GM12878 (cell line): ENCODE results near the gene PPARD. TPM values are rescaled to one million over a fixed set of nuclear protein-coding genes. Genes with fewer than 3 reads are reported as not detected.

Experiments used
- ATAC-seq: fragments of 200-7000 bp; cut with Tn5 transposase; 3 replicates; pipeline ENCODE4 v1.9.1; 2020; ENCODE audit warnings: mild to moderate bottlenecking, moderate library complexity
- BruUV-seq: library from RNA; stranded (reverse); fragments of 400-500 nt; replicated peaks from 2 replicates; lab custom pipeline; 2021; lab: Mats Ljungman, UMichigan
- CTCF ChIA-PET: fragments of 300-600 bp; sonication (Branson Sonifier 250); formaldehyde crosslinking; extraction: SDS; loops from one replicate; lab custom pipeline; 2021; ENCODE audit warnings: inconsistent platforms; lab: Yijun Ruan, JAX
- POLR2A ChIA-PET: fragments of 350-600 bp; formaldehyde crosslinking; extraction: SDS; loops from one replicate; lab custom pipeline; 2021; ENCODE audit warnings: inconsistent platforms; lab: Charles Lee
- RAD21 ChIA-PET: fragments of 300-600 bp; sonication (Branson Sonifier 250); formaldehyde crosslinking; loops from one replicate; lab custom pipeline; 2023; ENCODE audit warnings: antibody characterized with exemption; ENCODE audit not compliant: unreplicated experiment; lab: Charles Lee
- SMC1A ChIA-PET: fragments of 300-600 bp; sonication (Branson Sonifier 250); formaldehyde crosslinking; loops from one replicate; lab custom pipeline; 2023; ENCODE audit not compliant: unreplicated experiment, uncharacterized antibody; lab: Charles Lee
- DNase-seq: peaks from one replicate; pipeline ENCODE4 v3.0.0-alpha.2; 2011; ENCODE audit warnings: low read depth, low spot score
- FAIRE-seq: peaks from 3 replicates; lab custom pipeline; 2011; peaks lifted over from hg19 to GRCh38; lab: Jason Lieb, UNC
- H2AFZ ChIP-seq: 2 replicates; pipeline ENCODE4 v1.6.0; 2011; ENCODE audit warnings: low read depth, low read length, control low read depth; ENCODE audit not compliant: control insufficient read depth
- H3K27ac ChIP-seq: 2 replicates; pipeline ENCODE4 v1.5.1; 2011; ENCODE audit warnings: control low read depth; ENCODE audit not compliant: control insufficient read depth, insufficient read depth
- H3K27me3 ChIP-seq, 2 experiments: replicated peaks in 1 of 2; 2 replicates each; pipeline versions ENCODE4 v1.6.0 to v1.6.1; 2011; ENCODE audit warnings: low read length in 1 of 2; ENCODE audit not compliant: control insufficient read depth in 2 of 2, insufficient read depth in 2 of 2
- H3K36me3 ChIP-seq, 2 experiments: 2 replicates each; pipeline ENCODE4 v1.5.1; 2011; ENCODE audit warnings: low read length in 1 of 2; ENCODE audit not compliant: control insufficient read depth in 2 of 2, insufficient read depth in 2 of 2
- H3K4me1 ChIP-seq: 2 replicates; pipeline ENCODE4 v1.6.1; 2011; ENCODE audit warnings: mild to moderate bottlenecking, low read length, moderate library complexity, mixed read lengths; ENCODE audit not compliant: control insufficient read depth, insufficient read depth
- H3K4me2 ChIP-seq: 2 replicates; pipeline ENCODE4 v1.6.0; 2011; ENCODE audit warnings: control low read depth; ENCODE audit not compliant: control insufficient read depth, insufficient read depth
- H3K4me3 ChIP-seq: fragments of 200-600 bp; sonication (generic); 2 replicates; pipeline ENCODE4 v1.5.1; 2016
- H3K79me2 ChIP-seq: 2 replicates; pipeline ENCODE4 v1.6.0; 2011; ENCODE audit warnings: low read length; ENCODE audit not compliant: control insufficient read depth, insufficient read depth
- H3K9ac ChIP-seq: 2 replicates; pipeline ENCODE4 v1.8.0; 2011; ENCODE audit warnings: low read length, control low read depth, mixed read lengths; ENCODE audit not compliant: control insufficient read depth, insufficient read depth
- H3K9me3 ChIP-seq: replicated peaks from 3 replicates; pipeline ENCODE4 v1.5.1; 2011; ENCODE audit warnings: mild to moderate bottlenecking, low read length; ENCODE audit not compliant: control insufficient read depth, insufficient read depth
- H4K20me1 ChIP-seq: 2 replicates; pipeline ENCODE4 v1.6.0; 2011; ENCODE audit not compliant: control insufficient read depth, insufficient read depth
- CBX3 ChIP-seq: fragments of 200-600 bp; sonication (generic); IDR thresholded peaks from 2 replicates; pipeline ENCODE4 v1.6.1; 2016; ENCODE audit warnings: low read depth, borderline replicate concordance
- E2F4 ChIP-seq: IDR thresholded peaks from 2 replicates; pipeline ENCODE4 v1.6.1; 2012; ENCODE audit warnings: low read depth, low read length, improper control_type of control experiment
- HDGF ChIP-seq: fragments of 450-650 bp; IDR thresholded peaks from 2 replicates; pipeline ENCODE4 v1.6.1; 2016; ENCODE audit warnings: antibody characterized with exemption
- RCOR1 ChIP-seq: conservative IDR thresholded peaks from 2 replicates; pipeline ENCODE4 v1.6.1; 2012; ENCODE audit warnings: low read depth, low read length, improper control_type of control experiment
- SPI1 ChIP-seq: IDR thresholded peaks from 2 replicates; pipeline ENCODE4 v1.6.1; 2011; ENCODE audit warnings: low read depth, mild to moderate bottlenecking, low read length, moderate library complexity, borderline replicate concordance; ENCODE audit not compliant: insufficient read depth
- SREBF1 ChIP-seq: IDR thresholded peaks from 2 replicates; pipeline ENCODE4 v1.6.1; 2012; ENCODE audit warnings: mild to moderate bottlenecking, low read length
- TAF1 ChIP-seq: IDR thresholded peaks from 2 replicates; pipeline ENCODE4 v1.6.1; 2011; ENCODE audit warnings: mild to moderate bottlenecking, low read depth, low read length, borderline replicate concordance
- ZBTB4 ChIP-seq: fragments of 450-650 bp; formaldehyde crosslinking; IDR thresholded peaks from 2 replicates; pipeline ENCODE4 v1.4.0; 2022; ENCODE audit warnings: mild to moderate bottlenecking, moderate library complexity
- ZNF217 ChIP-seq: fragments of 450-650 bp; IDR thresholded peaks from 2 replicates; pipeline ENCODE4 v1.6.1; 2017; ENCODE audit warnings: antibody characterized with exemption, mild to moderate bottlenecking
- ZNF384 ChIP-seq: IDR thresholded peaks from 2 replicates; pipeline ENCODE4 v1.6.1; 2012; ENCODE audit warnings: low read depth, mild to moderate bottlenecking, low read length, improper control_type of control experiment, borderline replicate concordance
- WGBS: methylation state at CpG from one replicate; pipeline ENCODE4 v1.1.6; 2016; ENCODE audit warnings: low lambda C conversion rate; ENCODE audit not compliant: insufficient replicate concordance, insufficient coverage; ENCODE audit errors: missing lambda C conversion rate; 5-methylcytosine and 5-hydroxymethylcytosine counted together
- in situ Hi-C: fragments of 300-500 bp; cut with MboI; formaldehyde crosslinking; loops from 9 replicates; pipeline ENCODE4 v1.14.3; 2018; ENCODE audit warnings: mixed read lengths
- intact Hi-C: fragments of 100-400 bp; cut with micrococcal nuclease; formaldehyde crosslinking; loops from one replicate; pipeline ENCODE4 v1.14.2; 2022; ENCODE audit not compliant: unreplicated experiment
- polyA plus RNA-seq, 11 experiments: library from polyadenylated mRNA; depleted of rRNA in 4 of 11; unstranded in 6 of 11; stranded (reverse) in 5 of 11; fragments of >200 nt; fragmentation: Nextera tagmentation in 4 of 11; fragmentation: Illumina TruSeq in 1 of 11; extraction: Ambion mirVana in 4 of 11; extraction: Trizol in 1 of 11; gene quantifications; 1 replicate in 1 of 11; 2 replicates in 10 of 11; pipeline versions ENCODE4 v1.2.1 to v1.2.3, GENCODE V29; 2011 to 2016; ENCODE audit warnings: inconsistent platforms in 2 of 11, missing spikeins in 2 of 11, low read depth in 1 of 11
- total RNA-seq, 4 experiments: library from RNA; depleted of rRNA in 3 of 4; stranded (reverse); fragments of >200 nt in 3 of 4; fragmentation: Illumina TruSeq in 1 of 4; extraction: Trizol in 1 of 4; gene quantifications; 2 replicates each; pipeline versions ENCODE4 v1.2.1 to v1.2.3, GENCODE V29; 2013 to 2021

PPARD gene
- total and polyA plus RNA-seq, 10 of the 15 experiments (the other 5 are each of a cell fraction or from before 2014, with no cell fraction given): 0.05 to 12.6 (median 6.7) TPM

DNA sequence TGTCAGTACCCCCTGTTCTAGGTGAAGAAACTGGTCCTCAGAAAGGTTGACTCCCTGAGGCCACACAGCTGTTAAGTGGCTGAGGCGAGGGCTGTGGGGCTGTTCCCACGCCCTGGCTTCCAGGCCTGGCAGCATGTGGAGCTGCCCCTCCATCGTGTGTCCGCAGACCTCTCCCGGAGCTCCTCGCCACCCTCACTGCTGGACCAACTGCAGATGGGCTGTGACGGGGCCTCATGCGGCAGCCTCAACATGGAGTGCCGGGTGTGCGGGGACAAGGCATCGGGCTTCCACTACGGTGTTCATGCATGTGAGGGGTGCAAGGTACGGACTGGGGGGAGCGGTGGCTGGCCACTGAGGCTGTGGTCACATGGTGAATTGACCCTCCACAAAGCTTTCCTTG lies 77.6 kb downstream of the PPARD start:
- ATAC-seq (no peak), FAIRE-seq (no peak), DNase-seq (no peak)
- SMC1A ChIA-PET: interaction anchor here (0.9 kb wide), 1 partner anchor 48 kb away, joined by 3 read pairs; no protein-coding TSS in a partner anchor
- Histone ChIP-seq H4K20me1 (no peaks in the 10 kb centered on the region), H3K27me3 (no peaks in the 10 kb centered on the region), H3K79me2 (no peaks in the 10 kb centered on the region), H3K36me3 (peaks cover 4 to 6% of the 10 kb centered on the region in 2 experiments), H3K4me1 (no peaks in the 10 kb centered on the region), H2AFZ (no peak overlapping the region), H3K9me3 (no peaks in the 10 kb centered on the region), H3K4me3 (no peak overlapping the region), H3K4me2 (no peak overlapping the region), H3K27ac (no peak overlapping the region), H3K9ac (no peak overlapping the region)
- RAD21 ChIA-PET: no interaction called here
- CTCF ChIA-PET: interaction anchor here (1.1 kb wide), 1 partner anchor 78 kb away, joined by 3 read pairs; no protein-coding TSS in a partner anchor
- POLR2A ChIA-PET: interaction anchor here (0.6 kb wide), 1 partner anchor 454 kb away, joined by 3 read pairs; no protein-coding TSS in a partner anchor
- no peak for TF ChIP-seq CBX3
- no peak for TF ChIP-seq HDGF
- TF ChIP-seq E2F4: no peak
- TF ChIP-seq SREBF1: no peak
- no peak for TF ChIP-seq ZNF217
- TF ChIP-seq ZBTB4 (CRISPR knock-in tag): no peak
- TF ChIP-seq RCOR1: no peak
- TF ChIP-seq TAF1: no peak
- TF ChIP-seq ZNF384: no peak
- no peak for TF ChIP-seq SPI1
- WGBS: 92% methylated on average over 14 of the region's 14 CpGs
- no TSS peak for BruUV-seq
- in situ Hi-C loops (no loop called here), intact Hi-C loops (no loop called here)
